ENCODE data around the gene GLB1L3. TPM values are rescaled to one million over a fixed set of nuclear protein-coding genes. Genes with fewer than 3 reads are reported as not detected.

GLB1L3 gene
- total and polyA plus RNA-seq, 2 of the 4 experiments (the other 2 are of a cell fraction), result not detected

DNA sequence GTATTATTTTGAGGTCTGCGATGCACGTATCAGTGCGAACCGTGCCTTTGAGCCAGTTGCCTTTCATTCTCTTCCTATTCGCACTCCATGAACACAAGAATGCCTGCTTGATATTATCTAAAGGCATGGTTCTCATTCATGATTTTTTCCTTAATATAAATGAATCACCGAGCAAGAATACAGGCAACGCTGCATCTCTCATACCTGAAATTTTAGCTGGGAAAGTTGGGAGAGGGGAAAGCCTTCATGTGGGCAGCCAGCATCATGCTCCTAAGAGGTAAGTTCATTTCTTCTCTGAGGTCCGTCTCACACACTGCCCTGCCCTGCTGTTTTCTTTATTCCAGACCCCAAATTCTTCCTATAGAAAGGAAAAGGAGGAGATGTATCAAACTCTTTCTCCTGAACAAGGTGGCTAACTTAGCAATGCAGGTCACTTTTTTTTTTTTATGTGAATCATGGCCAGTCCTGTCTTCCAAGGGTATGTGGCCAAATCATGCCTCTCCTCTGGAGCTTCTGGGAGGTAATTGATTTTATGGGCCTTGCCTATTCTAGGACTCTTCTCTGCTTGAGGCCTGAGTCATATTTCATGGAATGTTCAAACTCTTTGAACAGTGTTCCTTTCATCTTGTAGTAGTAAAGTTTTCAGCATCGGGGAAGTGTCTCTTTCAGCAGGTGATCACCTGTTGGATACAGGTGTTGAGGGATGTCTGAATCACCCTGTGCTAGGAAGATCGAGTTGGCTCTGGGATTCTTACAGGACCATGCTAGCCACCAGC, 58.8 kb downstream of the GLB1L3 start:
- Histone ChIP-seq H3K4me1 (ENCODE audit: control insufficient read depth, insufficient read depth, low read length) (no peaks in the 10 kb centered on the region), H2AFZ (replicated peaks; ENCODE audit: low read length, poor library complexity) (no peak overlapping the region), H3K27me3 (ENCODE audit: control insufficient read depth, insufficient read depth, low read length) (peaks cover 14% of the 10 kb centered on the region), H3K9me3 (ENCODE audit: control insufficient read depth, insufficient read depth, low read length) (peaks cover 2% of the 10 kb centered on the region; the same call in 1 of the 2 replicates), H3K9me1 (ENCODE audit: insufficient read depth, low read length) (no peaks in the 10 kb centered on the region), H3K23ac (ENCODE audit: low read depth, low read length) (no peak overlapping the region), H3K36me3 (ENCODE audit: control insufficient read depth, insufficient read depth, low read length) (no peaks in the 10 kb centered on the region), H4K20me1 (ENCODE audit: insufficient read depth, low read length) (no peaks in the 10 kb centered on the region), H4K8ac (ENCODE audit: low read depth in 2 of 2, low read length in 2 of 2) (no peak overlapping the region), H2BK15ac (ENCODE audit: low read depth, low read length) (no peak overlapping the region), H4K91ac (ENCODE audit: insufficient read depth, low read depth, low read length) (no peak overlapping the region), H3K27ac (ENCODE audit: insufficient read depth, low read length) (no peak overlapping the region), H3K14ac (replicated peaks; ENCODE audit: low read depth, low read length) (no peak overlapping the region), H2BK120ac (ENCODE audit: low read depth, low read length) (no peak overlapping the region), H3K9ac (ENCODE audit: low read depth, low read length) (no peak overlapping the region), H2BK5ac (ENCODE audit: low read depth, low read length, poor library complexity, severe bottlenecking) (no peak overlapping the region), H2AK5ac (ENCODE audit: low read depth, low read length) (no peak overlapping the region), H2AK9ac (replicated peaks; ENCODE audit: low read depth, low read length, poor library complexity) (no peak overlapping the region), H2BK20ac (ENCODE audit: low read depth, low read length) (no peak overlapping the region), H3K4me3 (ENCODE audit: insufficient read depth, low read depth, low read length) (no peak overlapping the region), H3K79me1 (ENCODE audit: low read depth in 1 of 2, low read length in 2 of 2) (no peaks in the 10 kb centered on the region), H3K4ac (ENCODE audit: low read depth, low read length) (no peak overlapping the region), H3K18ac (ENCODE audit: low read depth, low read length) (no peak overlapping the region), H3K4me2 (ENCODE audit: low read depth, low read length) (no peak overlapping the region), H4K5ac (ENCODE audit: low read depth, low read length) (no peak overlapping the region), H3K56ac (ENCODE audit: extremely low read depth, insufficient read depth, low read length) (no peak overlapping the region)
- DNase-seq, result no peak
- no TSS peak for BruUV-seq (replicated peaks)
- dilution Hi-C loops (cut with HindIII; ENCODE audit: low sequenced_read_pairs, unreplicated experiment) (no loop called here), intact Hi-C loops (cut with micrococcal nuclease) (no loop called here), in situ Hi-C loops (cut with MboI; ENCODE audit: low sequenced_read_pairs) (no loop called here)
- ChIA-PET CTCF (no interaction called here), POLR2A (ENCODE audit: unreplicated experiment) (no interaction called here)
- ATAC-seq (ENCODE audit: low read depth), result no peak
- 80% methylated on average over 2 of the region's 10 CpGs; no CpG with 5 or more reads in 1 of the 2 experiments for WGBS, 2 experiments (ENCODE audit: extremely low coverage in 2 of 2, insufficient read length in 1 of 2)
- TF ChIP-seq, protein P1, sequence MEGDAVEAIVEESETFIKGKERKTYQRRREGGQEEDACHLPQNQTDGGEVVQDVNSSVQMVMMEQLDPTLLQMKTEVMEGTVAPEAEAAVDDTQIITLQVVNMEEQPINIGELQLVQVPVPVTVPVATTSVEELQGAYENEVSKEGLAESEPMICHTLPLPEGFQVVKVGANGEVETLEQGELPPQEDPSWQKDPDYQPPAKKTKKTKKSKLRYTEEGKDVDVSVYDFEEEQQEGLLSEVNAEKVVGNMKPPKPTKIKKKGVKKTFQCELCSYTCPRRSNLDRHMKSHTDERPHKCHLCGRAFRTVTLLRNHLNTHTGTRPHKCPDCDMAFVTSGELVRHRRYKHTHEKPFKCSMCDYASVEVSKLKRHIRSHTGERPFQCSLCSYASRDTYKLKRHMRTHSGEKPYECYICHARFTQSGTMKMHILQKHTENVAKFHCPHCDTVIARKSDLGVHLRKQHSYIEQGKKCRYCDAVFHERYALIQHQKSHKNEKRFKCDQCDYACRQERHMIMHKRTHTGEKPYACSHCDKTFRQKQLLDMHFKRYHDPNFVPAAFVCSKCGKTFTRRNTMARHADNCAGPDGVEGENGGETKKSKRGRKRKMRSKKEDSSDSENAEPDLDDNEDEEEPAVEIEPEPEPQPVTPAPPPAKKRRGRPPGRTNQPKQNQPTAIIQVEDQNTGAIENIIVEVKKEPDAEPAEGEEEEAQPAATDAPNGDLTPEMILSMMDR (conservative IDR thresholded peaks at IDR 0.05; ENCODE audit: low read depth, low read length), result no peak
- TF ChIP-seq POLR2A (IDR thresholded peaks at IDR 0.05; ENCODE audit: low read depth, low read length), result no peak
- TF ChIP-seq, protein P2, sequence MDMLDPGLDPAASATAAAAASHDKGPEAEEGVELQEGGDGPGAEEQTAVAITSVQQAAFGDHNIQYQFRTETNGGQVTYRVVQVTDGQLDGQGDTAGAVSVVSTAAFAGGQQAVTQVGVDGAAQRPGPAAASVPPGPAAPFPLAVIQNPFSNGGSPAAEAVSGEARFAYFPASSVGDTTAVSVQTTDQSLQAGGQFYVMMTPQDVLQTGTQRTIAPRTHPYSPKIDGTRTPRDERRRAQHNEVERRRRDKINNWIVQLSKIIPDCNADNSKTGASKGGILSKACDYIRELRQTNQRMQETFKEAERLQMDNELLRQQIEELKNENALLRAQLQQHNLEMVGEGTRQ (IDR thresholded peaks at IDR 0.05; ENCODE audit: low read depth, low read length), result no peak
- TF ChIP-seq MXI1 (IDR thresholded peaks at IDR 0.05; ENCODE audit: borderline replicate concordance, low read depth, low read length), result no peak

All from IMR-90 (cell line).